ENCODE measurements around the gene LCN6.

DNA sequence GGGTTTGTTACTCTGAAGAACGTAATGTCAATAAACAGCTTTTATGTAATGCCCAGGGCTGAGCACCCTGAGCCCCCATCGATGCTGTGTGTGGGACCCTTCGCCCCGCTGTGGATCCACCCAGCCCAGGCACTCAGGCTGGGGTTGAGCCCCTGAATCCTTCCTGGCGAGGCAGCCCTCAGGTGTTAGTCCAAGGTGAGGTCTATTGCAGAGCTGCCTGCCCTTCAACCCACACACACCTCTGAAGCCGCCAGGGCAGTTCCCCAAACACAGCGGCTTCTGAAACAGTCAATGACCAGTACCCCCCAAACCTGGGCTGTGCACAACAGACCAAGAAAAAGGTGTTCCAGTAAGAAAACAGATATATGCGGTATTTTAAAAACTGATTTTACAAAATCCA is 24.3 kb downstream of the LCN6 start:
- TF ChIP-seq, protein P1, sequence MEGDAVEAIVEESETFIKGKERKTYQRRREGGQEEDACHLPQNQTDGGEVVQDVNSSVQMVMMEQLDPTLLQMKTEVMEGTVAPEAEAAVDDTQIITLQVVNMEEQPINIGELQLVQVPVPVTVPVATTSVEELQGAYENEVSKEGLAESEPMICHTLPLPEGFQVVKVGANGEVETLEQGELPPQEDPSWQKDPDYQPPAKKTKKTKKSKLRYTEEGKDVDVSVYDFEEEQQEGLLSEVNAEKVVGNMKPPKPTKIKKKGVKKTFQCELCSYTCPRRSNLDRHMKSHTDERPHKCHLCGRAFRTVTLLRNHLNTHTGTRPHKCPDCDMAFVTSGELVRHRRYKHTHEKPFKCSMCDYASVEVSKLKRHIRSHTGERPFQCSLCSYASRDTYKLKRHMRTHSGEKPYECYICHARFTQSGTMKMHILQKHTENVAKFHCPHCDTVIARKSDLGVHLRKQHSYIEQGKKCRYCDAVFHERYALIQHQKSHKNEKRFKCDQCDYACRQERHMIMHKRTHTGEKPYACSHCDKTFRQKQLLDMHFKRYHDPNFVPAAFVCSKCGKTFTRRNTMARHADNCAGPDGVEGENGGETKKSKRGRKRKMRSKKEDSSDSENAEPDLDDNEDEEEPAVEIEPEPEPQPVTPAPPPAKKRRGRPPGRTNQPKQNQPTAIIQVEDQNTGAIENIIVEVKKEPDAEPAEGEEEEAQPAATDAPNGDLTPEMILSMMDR (IDR thresholded peaks at IDR 0.05): no peak
- TF ChIP-seq POLR2A (IDR thresholded peaks at IDR 0.05): no peak
- no peak for TF ChIP-seq POLR2AphosphoS5 (IDR thresholded peaks at IDR 0.05)
- no peak for TF ChIP-seq EP300 (IDR thresholded peaks at IDR 0.05)
